NCI-H345 treated with DMSO at 0.1 percent for 48 hours (cell line): ENCODE measurements around the gene SAP30BP.
"Not testable (repeated sequence)": the region's sequence is repeated elsewhere in the genome, so short reads cannot be mapped to it uniquely, and the experiment has no call there.

ENCODE experiments used
- DNase-seq: peaks from one replicate; lab custom pipeline; 2025; ENCODE audit not compliant: unreplicated experiment; lab: John Stamatoyannopoulos, UW

SAP30BP gene

GRCh38 chr17:75633486-75634375 lies 33.4 kb upstream of the SAP30BP start:
- DNase-seq, result peak; percentile 93

GRCh38 chr17:75634376-75634740 lies 32.8 kb upstream of the SAP30BP start:
- DNase-seq, result no peak

DNA sequence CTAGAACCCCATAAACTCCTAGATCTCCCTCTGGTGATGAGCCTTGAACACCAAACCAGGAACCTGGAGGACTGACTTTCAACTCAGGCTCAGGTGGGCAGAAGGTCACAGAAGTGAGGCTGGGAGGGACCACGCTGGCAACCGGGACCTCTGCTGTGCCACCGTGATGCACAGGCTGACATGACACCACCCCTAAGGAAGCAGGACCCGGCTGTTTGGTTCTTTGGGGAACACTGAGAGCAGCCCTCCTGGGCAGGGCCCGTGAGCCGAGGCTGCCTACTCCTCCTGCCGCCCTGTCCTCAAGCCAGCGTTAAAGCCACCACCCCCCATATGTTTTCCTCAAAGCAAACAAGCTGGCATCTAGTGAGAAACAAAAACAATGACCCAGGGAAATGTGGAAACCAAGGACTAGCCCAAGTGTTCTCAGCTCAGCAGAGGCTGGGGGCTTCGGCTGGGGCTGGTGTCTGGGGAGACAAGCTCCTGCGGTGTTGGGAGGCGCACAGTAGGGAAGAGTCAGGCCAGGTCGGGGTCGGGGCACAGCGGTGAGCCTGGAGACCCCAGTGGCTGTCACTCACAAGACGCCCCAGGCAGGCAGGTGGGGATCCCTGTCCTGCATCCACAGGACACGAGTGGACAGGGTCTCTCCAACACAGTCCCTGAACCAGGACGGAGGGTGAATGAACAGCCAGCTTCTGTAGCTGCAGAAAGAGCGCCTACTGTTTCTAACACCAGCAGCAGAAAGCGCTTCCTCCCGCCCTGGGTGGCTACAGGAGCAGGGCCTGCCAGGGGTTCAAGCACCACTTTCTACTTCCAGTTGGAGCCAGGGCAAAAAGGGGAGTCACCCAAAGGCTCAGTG lies 32.2 kb upstream of the SAP30BP start:
- DNase-seq, result no peak

DNA sequence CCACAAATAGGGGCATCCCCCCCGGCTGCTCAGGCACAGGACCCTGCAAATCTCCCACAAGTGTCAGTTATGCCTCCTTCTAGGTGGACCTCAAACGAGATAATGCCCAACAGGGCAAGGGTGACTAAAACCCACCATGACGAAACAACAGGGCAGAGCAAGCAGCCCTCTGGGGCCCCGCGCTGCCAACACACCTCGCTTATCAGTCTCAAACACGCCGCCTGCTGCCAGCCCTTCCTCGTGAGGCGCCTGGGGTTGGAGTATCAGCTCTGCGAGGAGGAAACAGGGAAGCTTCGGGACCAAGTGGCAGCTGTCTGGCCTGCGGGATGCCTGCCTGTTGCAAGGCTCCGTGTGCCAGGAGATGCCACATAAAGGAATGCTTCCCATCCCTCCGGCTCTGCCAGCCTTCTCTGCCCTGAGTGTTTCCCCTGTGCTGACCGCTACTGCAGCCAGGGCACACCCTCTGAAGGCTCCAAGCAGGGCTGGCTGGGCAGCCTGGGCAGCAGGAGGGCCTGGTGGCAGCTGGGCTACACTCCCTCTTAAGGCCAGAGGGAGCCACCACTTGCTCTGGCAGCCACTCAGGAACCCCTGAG lies 31.4 kb upstream of the SAP30BP start:
- DNase-seq, result no peak

DNA sequence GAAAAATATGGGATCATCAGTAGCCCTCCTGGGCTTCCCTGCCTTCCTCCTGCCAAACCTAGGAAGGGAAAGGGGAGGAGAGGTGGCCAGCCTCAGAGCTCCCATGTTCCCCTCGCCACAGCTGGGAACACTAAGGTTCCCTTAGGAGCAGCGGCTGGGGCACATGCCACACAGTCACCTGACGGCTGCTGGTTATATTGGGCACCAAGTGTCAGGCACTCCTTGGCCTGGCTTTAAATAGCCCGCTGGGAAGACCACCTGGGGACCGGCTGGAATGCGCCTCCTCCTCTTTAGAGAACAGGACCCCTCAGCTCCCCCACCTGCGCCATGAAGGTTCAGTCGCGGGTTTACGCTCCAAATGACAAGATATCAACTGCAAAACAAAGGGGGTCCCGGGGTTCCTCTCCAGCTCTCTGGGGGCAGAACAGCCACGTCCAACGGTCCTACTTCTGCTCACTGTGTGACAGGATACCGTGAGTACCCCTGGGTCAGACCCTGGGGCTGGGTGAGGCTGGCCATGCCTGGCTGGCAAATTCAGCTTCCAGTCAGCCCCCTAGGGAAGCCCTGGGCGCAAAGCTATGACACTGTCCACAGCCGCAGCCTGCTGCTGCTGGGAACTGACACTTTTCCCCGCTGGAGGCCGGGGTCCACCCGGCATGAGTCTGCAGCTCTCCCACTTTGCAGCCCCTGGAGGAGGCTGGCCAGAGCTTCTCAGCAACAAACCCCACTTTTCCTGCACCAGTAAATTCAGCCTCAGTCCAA lies 30.6 kb upstream of the SAP30BP start:
- no peak for DNase-seq

GRCh38 chr17:75637143-75637538 lies 30.0 kb upstream of the SAP30BP start:
- DNase-seq, result no peak

DNA sequence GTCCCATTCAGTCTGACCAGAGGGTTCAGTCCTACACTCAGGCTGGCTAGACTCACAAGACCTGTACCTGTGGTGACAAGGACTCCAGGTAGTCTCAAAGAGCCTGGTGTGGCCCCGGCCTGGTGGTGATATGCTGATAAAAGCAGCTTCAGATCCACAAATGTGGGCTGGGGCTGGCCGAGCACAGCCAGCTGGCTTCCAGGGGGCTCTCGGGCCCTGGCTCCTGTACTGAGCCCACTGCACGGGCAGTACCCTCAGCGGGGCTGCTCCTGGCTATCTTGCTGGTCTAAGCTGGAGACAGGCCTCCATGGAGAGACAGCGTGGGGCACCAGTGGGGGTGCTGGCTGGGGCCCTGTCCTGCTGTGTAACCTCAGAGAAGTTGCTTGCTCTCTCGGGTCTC lies 29.6 kb upstream of the SAP30BP start:
- no peak for DNase-seq

DNA sequence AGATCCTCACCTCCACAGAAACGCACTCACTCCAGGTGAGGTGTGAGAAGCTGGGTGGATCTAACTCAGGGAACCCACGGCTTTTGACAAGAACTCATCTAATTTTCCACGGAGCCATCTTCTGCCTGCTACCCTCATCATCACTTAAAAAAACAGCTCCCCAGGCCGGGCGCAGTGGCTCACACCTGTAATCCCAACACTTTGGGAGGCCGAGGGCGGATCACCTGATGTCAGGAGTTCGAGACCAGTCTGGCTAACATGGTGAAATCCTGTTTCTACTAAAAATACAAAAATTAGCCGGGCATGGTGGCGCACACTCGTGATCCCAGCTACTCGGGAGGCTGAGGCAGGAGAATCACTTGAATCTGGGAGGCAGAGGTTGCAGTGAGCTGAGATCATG lies 29.1 kb upstream of the SAP30BP start:
- not testable (repeated sequence) for DNase-seq

DNA sequence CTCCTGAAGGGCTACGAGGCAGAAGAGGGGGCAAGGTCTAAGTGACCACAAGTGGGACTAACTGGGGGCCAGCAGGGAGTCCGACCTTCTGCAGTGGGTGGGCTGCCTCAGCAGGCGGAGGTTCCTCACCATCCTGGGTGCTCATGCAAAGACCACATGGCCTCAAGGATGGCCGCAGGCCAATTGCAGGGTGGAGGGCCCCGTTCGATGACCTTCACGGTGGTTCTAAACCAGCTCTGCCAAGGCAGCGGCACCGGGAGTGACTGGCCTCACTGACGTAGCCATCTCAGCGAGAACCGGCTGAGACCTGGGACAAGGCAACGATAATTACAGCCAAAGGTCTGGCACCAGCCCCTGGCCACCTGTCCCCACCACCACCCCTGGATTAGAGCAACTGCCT lies 28.2 kb upstream of the SAP30BP start:
- DNase-seq, result no peak

DNA sequence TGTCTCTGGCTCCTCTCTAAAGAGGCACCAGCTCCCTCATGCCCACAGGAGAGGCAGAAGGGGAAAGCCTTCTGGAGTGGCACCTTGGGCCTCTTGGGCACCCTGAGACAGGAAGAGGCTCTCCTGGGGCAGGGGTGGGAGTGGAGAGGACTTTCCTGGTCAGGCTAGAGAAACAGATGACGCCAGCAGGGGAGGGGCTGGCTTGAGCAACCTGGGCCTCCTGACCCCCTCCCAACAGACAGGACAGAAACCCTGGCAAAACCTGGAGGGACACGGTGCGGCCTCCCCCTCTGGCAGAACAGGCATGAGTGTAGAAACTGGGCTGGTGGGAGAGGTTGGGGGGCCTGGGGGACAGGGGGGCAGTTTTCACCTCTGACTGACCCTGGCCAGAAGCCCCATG lies 27.8 kb upstream of the SAP30BP start:
- no peak for DNase-seq

- DNase-seq, result no peak
These were observed 27.2 kb upstream of the SAP30BP start for GRCh38 chr17:75639771-75640555.

DNA sequence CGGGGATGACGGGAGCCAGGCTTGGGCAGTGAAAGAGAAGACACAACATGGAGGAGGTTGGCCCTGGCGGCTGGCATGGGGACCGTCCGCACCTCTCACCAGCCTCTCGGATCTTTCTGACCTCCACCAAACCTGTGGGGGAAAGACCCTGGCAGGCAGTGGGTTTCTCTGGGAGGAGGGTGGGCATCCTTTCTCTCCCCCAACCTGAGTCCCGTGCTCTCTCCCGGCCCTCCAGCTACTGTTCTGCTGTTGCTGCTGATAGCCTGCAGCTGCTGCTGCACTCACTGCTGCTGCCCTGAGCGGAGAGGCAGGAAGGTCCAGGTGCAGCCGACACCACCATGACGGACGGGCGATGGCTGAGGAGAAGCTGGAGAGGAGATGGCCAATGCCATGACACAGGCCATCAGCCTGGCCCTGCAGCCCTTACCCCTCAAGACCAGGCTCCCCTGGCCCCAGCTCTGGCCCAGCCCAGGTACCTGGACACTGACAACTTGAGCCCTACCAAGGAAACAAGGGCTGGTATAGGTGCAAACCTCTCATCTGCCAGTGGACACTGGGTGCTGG lies 26.5 kb upstream of the SAP30BP start:
- no peak for DNase-seq

DNA sequence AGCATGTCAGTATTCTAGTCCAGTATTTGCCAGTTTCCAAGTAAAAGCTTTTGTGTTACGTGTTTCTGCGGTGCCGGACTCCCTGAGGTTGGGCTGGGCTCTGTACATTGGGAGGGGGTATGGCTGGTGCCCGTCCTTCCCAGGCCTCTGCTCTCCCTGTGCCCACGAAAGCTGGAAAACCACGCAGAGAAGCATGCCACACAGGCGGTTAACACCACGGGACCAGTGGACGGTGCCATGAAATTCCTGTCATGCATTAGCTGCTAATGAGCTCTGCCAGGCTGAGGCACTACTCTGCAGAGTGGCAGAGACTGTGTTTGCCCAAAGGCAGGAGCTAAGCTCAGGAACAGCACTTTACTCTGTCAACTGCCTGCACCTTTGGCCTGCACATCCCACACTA lies 25.8 kb upstream of the SAP30BP start:
- no peak for DNase-seq

DNA sequence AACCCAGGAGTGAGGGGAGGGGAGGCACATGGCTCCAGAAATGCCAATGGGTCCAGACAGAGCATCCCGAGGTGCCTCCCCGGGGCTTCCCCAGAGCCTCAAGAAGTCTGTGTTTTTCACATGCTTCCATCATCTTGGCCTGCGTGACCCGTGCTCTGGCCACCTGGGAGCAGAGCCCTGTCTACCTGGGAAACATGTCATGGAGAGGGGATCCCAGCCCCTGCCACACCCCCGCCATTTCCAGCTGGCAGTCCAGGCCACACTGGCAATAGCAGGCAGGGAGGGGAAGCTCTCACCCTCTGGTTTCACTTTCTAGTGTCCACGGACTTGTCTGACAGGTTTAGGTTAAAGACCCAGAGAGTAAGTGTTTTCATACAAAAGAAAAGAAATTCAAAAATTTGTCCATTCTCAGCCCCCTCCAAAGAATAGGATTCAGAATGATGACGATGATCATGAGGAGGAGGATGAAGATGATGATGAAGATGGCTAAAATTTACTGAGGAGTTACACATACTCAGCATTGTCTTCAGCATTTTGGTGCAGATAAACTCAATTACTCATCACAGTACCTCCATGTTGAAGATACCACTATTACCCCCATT lies 24.9 kb upstream of the SAP30BP start:
- DNase-seq, result no peak

DNA sequence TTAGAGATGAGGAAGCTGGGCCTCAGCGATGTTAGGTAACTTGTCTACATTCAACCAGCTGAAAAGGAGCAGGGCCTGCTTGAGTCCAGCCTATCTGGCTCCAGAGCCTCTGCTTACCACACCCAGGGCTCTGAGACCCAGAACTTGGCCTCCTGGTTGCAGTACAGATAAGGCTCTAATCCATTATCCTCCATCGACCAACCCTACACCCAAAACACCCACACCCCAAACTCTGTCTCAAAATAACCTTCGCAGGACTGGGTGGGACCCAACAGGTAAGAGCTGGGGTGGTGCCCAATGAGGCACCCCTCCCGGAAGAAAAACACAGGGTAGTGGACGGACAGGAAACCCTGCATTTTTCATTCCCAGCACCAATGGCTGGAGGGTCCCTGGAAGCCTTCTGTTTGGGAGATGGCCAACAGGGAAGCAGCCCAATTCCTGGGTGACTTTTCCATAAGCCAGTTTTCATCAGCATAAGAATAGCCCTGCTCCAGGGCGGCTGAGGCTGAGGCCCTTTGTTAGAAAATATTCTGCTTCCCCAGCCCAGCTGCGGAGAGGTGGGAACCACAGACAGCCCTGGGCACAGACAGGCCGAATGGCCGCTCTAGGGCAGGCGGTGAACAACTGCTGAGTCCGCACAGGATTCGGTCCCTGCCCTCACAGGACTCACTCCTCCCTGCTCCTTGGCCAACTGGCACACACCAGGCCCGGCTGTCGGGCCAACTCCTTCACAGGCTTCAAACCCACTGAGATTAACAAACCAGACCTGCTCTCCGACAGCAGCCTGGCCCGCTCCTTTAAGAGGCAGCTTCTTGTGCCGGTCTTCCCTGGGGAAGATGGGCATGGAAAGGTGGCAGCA lies 24.1 kb upstream of the SAP30BP start:
- no peak for DNase-seq

GRCh38 chr17:75643643-75644017 lies 23.5 kb upstream of the SAP30BP start:
- DNase-seq, result no peak

GRCh38 chr17:75645501-75645888 lies 21.6 kb upstream of the SAP30BP start:
- peak; percentile 91 for DNase-seq

GRCh38 chr17:75645889-75646637 lies 21.1 kb upstream of the SAP30BP start:
- DNase-seq, result no peak
